NCI-H128 (cell line): ENCODE data around the gene GOLT1B.
"Not testable (repeated sequence)": the region's sequence is repeated elsewhere in the genome, so short reads cannot be mapped to it uniquely, and the experiment has no call there.

Experiments used
- DNase-seq: peaks from one replicate; lab custom pipeline; 2025; ENCODE audit not compliant: unreplicated experiment; lab: John Stamatoyannopoulos, UW

The GOLT1B gene, protein sequence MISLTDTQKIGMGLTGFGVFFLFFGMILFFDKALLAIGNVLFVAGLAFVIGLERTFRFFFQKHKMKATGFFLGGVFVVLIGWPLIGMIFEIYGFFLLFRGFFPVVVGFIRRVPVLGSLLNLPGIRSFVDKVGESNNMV

DNA sequence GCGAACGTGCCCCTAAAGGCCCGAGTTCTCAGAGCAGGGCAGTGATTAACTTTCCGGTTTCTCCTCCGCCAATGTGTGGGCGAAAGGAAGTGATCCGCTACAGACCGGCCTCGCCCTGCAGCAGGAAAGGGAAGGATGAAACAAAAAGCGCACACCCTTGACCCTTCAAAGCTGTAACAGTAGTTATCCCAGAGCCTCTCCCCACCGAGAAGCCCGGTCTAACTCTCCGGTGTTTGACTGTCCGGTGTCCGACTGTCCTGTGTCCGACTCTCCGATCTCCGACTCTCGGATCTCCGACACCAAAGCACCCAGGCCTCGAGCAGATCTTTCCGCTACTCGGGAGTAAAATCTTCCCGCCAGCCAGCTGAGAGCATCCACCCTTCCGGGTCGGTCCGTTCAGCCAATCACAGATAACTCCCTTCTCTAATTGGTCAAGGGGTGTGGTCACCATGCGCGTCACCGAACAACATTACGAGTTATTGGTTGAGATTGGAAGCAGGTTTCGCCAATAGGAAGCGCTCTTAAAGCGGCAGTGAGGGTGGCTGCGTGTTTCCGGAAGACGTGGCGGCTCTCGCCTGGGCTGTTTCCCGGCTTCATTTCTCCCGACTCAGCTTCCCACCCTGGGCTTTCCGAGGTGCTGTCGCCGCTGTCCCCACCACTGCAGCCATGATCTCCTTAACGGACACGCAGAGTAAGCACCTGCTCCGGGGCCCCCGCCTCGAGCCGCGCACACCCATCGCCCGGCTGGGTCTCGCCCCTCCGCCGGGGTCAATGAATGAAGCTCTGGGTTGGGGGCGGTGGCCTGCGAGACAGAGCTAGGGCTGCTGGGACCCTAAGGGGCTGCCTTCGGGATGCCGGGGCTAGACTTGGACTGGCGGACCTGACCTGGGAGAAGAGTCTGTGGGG, at the start of gene GOLT1B, which contains the start of gene RECQL:
Gene GOLT1B (plus strand): TSS at position 532 of the 906 bp plus-strand sequence. CDS start 135 bp downstream, at position 667.
Gene RECQL (minus strand): TSS at position 378 of the 906 bp plus-strand sequence. CDS start 2,065 bp downstream, outside the sequence.
- DNase-seq, result peak; percentile 96

DNA sequence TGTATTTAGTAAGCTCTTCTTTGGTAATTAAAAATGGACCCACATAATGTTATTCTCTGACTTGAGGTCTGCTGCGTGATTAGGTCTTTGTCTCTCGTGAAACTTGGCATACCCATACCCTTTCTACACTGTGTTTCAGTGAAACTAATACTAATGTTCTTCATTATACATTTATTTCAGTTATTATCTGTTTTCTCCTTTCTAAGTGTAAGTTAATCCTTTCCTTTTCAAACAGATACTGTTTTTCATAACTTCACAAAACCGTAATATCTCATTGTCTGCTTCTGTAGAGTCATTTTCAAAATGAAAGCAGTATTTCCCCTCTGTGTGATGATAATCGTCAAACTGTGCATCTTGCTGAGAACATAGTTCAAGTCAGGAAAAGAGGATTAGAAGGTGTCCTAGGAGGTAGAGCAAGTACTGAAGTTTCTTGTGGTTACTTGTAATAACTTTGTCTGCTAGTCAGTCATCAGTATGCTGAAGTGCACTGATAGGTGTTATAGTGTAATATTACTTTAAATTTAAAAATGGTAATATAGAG, 48.2 kb upstream of the GOLT1B start:
- DNase-seq, result no peak

DNA sequence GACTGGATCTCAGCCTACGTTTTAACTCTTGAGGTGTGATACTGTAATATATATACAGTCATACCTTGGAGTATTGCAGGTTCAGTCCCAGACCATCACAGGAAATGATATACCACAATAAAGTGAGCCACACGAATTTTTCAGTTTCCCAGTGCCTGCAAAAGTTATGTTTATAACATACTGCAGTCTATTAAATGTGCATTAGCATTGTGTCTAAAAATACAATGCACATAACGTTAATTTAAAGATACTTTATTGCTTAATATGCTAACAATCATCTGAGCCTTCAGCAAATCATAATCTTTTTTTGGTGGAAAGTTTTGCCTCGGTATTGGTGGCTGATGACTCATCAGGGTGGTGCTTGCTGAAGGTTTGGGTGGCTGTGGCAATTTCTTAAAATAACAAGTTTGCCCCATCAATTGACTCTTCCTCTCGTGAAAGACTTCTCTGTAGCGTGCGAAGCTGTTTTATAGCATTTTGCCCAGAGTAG, 45.3 kb upstream of the GOLT1B start:
- no peak for DNase-seq

DNA sequence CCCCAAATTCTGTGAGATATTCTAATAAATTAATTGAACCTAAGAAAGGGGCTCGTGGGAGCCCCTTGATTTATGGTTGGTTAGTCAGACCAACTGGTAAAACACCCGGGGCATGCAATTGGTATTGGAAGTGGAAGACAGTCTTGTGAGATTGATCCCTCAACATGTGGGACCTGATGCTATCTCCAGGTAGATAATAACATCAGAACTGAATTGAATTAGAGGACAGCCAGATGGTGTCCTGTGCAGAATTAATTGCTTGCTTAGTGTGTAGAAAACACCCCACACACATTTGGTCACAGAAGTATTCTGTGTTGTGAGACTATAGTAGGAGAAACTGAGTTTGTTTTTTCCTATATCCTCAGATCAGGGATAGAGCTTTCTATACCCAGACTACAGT, 42.1 kb upstream of the GOLT1B start:
- DNase-seq, result no peak

DNA sequence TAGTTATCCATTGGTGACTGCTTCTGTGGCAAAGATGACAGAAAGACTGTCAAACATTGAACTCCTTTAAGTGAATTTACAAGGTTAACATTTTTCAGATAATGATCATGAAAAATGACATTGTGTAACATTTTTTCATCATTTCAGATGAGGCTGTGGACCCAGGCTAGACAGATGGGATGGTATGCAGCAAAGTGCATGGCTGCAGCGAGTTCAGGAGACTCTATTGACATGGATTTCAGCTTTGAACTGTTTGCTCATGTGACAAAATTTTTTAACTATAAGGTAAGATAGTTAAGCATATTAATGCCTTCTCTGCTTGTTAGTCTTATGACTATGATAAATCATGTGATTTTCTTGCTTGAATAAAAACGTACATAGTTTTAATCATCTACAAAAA, 34.3 kb upstream of the GOLT1B start:
- DNase-seq, result not testable (repeated sequence)

DNA sequence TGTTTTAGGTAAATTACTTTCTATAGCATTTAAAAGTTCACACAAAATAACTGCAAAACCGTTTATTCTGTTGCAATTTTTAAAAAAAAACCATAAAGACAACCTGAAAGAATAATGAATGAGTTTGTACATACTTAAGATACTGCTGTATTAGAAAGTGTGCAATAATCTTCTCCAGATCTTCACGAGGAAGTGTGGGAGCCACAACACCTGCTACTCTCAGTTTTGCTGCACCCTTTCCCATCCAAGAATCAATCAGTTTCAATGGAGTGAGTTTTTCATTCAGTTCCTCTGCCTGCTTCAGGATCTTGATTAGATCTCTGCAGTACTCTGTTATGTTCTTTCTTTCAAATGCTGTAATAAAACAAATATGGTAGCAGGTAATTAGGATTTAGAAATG, 30.3 kb upstream of the GOLT1B start:
- no peak for DNase-seq

DNA sequence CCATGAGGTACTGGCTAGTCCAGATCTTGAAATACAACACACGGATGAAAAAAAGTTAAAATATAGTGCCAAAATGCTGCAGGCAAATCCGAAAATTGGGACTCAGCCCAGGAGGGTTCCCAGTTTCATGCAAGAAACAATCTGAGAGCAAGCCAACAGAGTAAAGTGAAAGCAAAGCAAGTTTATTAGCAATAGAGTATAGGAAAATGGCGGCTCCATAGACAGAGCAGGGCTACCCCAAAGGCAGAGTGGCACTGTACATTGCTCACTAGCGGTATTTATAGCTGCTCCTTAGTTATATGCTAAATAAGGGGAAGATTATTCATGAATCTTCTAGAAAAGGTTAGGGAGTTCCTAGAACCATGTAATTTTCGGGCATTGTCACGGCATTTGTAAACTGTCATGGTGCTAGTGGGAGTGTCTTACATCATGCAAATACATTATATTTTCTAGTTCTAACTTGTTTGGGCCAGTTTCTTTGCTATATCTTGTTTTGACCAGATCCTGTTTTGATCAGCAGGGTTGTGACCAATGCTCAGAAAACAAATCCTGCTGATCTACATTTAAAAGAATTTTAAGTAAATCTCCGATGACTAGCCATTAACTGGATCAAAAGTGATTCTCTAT, 29.3 kb upstream of the GOLT1B start:
- no peak for DNase-seq

DNA sequence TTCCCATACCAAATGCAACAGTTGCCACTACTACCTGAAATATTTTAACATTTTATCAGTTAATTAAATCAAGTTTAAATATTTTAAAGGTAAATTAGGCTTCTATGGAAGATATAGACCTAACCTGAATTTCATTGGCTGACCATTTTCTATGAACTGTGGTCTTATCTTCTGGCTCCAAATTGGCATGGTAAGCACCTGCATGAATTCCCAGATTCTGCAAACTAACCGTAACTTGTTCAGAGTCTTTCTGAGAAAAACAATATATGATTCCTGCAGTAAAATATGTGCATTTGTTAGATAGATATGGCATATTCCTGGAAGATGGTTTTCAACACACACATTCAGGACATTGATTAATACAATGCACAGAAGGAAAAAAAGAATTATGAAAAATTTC, 26.0 kb upstream of the GOLT1B start:
- no peak for DNase-seq

DNA sequence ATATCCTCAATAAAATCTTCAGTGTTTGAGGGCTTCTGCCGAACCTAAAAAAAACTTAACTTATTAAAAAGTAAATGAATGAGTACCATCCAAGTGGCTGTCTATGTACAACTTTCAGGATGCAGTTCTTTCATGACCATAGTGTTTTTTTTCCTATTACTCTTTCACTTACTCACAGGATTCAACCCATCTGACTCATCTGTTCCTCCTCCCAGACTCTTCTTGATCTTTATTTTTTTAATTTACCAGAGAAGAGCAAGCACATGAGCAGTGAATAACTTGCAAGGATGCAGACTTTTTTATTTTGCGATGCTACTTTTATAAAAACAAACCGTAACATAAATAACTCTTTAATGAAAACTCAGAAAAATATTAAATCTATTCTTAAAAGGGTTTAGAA, 24.6 kb upstream of the GOLT1B start:
- DNase-seq, result no peak

DNA sequence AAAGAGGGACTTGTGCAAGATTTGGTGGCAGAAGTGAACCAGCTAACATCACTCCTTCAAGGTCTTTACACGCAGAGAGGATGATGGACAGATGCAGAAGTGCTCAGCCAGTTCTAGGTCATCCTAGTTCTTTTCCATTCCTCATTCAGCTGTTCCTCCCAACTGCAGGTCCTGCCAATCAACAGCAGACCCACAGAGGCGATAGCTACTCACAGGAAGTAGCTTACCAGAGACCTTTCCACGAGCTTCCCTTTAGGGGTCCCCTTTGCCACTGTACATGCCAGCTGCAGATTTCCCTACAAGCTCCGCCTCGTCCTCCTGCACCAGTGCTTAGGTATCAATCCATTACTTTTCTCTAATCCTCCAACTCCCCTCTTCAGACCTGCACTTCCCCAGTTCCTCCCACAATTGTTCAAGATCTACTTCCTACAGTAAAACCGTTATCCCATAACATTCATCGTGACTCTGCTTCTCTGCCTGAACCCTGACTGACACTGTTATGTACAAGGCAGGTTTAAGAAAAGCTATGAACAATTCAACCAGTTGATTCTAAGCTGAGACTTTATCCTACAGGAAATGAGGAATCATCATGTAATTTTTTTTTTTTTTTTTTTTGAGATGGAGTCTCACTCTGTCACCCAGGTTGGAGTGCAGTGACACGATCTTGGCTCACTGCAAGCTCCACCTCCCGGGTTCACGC, 22.7 kb upstream of the GOLT1B start:
- DNase-seq, result no peak

DNA sequence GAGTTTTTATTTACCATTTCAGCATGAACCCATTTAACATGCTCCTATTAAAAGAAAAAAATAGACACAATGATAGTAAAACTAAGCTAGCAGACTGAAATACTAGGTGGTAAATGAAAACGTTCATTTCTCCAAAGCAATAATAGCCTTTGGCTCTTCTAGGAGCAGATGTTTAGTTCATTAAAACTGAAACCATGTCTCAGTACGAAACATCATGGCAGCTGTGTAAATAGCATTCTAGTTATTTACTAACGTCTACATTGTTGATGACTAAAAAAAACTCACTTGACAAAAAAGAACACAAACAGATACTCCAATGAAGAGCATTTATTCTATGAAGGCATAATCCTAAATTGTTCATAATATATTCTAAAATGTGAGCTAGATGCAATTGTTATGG, 18.1 kb upstream of the GOLT1B start:
- DNase-seq, result no peak

DNA sequence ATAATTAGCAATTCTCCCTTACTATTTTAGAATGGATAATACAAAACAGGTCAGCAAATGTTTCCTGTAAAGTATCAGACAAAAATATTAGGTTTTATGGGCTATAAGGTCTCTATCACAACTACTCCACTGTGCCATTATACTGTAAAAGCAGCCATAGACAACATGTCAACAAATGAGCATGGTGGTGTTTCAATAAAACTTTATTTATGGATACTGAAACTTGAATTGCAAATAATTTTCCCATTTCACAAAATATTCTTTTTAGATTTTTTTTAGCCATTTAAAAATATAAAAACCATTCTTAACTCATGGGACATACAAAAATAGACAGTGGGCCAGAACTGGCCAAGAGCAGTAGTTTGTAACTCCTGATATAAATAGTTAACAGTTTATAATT, 15.6 kb upstream of the GOLT1B start:
- no peak for DNase-seq

DNA sequence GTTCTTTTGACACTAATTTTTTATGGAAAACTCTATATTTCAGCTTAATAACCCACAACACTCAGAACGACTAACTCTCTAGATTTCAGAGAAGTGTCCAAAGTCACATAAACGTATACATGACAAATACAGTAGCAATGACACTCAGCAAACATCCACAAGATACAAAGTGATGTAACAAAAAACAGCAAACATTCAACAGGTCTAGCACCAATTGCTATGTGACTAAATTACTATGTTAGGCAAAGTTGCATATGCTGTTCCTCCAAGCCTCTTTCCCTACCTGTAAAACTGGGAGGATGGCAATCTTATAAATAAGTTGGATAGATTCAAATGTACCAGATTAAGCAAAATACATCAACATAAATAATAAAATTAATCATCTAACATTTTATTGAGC, 1.8 kb upstream of the GOLT1B start:
- no peak for DNase-seq

DNA sequence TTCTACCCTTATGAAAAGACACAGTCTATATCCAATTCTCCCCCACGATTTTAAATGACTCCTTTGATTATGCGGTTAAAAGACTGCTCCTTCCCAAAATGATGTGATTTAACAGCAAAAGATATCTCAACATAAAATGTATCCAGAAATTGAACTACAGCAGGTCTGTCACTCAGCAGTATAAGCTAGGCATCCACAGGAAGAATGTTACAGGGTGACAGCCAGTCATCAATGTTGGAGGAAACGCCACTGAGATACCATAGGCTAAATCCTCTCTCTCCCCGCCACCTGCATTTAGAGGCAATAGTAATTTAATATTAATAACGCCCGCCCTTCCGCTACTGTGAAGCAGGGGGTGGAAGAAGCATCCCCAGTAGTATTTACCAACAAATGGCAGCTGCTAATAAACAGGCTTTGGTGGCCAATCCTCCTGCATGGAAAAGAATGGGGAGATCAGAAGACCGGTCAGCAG, 767 bp upstream of the GOLT1B start:
- no peak for DNase-seq

DNA sequence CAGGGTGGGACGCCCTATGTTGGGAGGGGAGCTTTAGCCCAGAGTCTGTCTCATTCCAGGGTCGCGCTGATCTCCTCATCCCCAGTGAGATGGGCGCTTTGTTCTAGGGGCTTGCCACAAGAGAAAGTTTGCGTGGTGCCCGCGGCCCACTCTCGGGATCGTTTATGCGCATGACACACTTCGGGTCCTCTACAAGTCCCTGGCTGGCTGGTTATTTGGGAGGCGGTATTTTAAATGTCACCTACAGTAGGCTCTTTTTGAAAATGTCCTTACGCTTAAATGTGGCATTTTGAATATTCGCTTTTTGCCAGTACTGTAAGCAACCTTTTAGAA, 541 bp downstream of the GOLT1B start:
- no peak for DNase-seq

DNA sequence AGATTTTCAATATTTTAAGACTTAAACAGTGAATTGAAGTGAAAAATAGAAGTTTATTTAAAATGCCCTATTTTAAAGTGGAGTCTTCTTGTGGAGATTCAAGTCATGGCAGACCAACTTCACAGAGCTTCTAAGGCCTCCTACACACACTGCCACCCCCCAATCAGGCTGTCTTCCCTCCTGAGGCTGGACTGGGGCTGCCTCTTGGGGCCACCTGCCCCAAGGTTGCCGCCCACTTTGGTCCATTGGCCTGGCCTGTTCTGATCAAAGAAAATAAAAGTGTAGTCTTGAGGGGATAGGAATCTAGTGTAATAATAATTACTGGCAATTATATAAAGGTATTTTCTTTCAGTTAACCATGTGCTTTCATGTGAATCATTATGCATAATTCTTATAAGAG, 1.3 kb downstream of the GOLT1B start:
- DNase-seq, result no peak

DNA sequence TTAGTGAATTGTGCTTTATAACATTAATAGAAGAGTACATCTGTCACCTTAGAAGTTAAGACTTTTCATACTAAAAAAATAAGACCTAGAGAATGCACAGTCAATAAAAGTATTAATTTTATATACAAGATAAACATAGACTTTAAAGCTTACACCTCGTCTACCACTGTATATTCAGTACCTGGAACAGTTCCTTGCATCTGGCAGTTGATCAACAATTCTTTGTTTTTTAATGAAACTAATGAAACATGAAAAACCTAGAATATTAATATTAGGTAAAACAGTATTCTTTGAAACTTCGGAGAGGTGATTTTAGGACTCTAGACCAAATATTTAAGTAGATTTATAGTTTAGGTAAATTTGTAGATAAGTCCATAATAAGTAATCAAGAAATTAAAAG, 4.3 kb downstream of the GOLT1B start:
- no peak for DNase-seq

DNA sequence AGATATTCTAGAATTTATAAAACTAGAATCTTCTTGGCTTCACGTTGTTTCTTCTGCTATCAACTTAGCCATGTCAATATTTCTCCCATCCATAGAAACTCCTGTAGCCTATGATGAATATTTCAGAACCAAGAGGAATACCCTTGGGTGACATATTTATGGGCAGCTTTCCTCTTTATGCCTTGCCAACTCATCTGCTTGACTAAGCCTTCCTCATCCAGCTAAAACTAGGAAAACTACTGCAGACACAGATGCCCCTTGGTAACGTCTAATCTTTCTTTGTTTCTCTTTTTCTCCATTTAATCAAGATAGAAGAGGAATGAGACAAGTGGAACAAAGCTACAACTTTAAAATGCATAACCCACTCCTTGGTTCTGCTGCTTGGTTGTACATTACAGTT, 6.3 kb downstream of the GOLT1B start:
- DNase-seq, result no peak

DNA sequence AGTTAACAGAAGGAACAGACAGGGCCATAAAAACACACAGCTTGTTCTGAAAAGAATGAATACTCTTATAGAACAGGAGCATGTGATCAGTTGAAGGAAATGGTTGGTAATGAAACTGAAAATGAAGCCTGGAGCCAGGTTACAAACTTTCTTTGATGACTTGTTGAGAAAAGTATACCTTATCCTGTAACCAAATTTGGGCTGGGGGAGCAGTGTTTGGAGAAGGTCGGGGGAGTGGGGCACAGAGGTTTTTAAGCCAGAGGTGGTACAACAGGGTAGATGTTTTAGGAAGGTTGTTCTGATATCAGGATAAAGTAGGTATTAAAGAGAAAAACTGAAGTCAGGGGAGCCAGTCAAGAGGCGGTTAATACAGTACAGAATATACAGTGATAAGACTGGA, 8.2 kb downstream of the GOLT1B start:
- no peak for DNase-seq

DNA sequence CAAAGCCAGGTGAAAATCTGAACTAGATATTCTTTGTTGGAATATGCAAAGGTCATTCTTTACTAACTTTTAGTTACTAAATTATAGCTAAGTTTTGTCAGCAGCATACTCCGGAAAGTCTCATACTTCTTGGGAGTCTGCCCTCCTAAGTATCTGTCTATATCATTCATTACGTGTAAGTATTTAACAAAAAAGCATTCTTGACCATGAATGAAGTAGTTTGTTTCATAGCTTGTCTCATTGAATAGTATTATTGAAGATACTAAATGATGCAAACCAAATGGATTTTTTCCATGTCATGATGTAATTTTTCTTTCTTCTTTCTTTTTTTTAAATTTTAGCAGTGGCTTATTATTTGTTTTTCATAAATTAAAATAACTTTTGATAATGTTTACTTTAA, 14.7 kb downstream of the GOLT1B start:
- DNase-seq, result no peak

DNA sequence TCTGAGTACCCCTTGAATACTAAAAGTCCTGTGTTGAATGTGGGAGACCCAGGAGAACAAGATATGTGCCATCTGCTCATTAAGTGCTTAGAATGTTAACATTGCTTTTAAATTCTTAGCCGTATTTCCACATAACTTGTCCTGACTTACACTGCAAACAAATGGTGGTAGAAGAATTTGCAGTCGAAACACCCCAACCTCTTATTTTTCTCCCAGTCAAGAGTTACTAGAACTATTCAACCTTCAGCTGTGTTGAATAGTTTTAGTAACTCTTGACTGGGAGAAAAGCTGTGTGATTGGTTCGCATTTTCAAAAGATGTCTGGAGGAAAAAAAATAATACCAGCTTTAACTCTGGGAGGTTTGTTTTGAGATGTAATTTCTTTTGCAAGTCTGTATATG, 16.9 kb downstream of the GOLT1B start:
- DNase-seq, result no peak
